ENCODE data around the gene DLEC1.

The DLEC1 gene

GRCh38 chr3:38009807-38010591 is 29.0 kb upstream of the DLEC1 start:
- Histone ChIP-seq H4K20me1 (ENCODE audit: low read depth, low read length) (no peaks in the 10 kb centered on the region), H3K36me3 (ENCODE audit: low read length) (no peaks in the 10 kb centered on the region), H3K9me3 (ENCODE audit: insufficient read depth, low read length) (no peaks in the 10 kb centered on the region), H3K9ac (ENCODE audit: low read length) (no peak overlapping the region), H2AFZ (ENCODE audit: low read depth, low read length, severe bottlenecking) (no peak overlapping the region), H3K4me3 (ENCODE audit: insufficient read depth, low read length, poor library complexity, severe bottlenecking) (no peak overlapping the region), H3K27ac (ENCODE audit: low read depth, low read length) (no peak overlapping the region), H3K4me2 (ENCODE audit: low read depth, low read length, poor library complexity, severe bottlenecking) (no peak overlapping the region), H3F3A (ENCODE audit: insufficient read depth) (no peaks in the 10 kb centered on the region), H3K79me2 (ENCODE audit: insufficient read depth, low read length) (no peaks in the 10 kb centered on the region), H3K9me2 (replicated peaks; ENCODE audit: insufficient read depth, low read length) (no peaks in the 10 kb centered on the region), H3K27me3 (ENCODE audit: low read length) (no peaks in the 10 kb centered on the region)
- TF ChIP-seq, protein P1, sequence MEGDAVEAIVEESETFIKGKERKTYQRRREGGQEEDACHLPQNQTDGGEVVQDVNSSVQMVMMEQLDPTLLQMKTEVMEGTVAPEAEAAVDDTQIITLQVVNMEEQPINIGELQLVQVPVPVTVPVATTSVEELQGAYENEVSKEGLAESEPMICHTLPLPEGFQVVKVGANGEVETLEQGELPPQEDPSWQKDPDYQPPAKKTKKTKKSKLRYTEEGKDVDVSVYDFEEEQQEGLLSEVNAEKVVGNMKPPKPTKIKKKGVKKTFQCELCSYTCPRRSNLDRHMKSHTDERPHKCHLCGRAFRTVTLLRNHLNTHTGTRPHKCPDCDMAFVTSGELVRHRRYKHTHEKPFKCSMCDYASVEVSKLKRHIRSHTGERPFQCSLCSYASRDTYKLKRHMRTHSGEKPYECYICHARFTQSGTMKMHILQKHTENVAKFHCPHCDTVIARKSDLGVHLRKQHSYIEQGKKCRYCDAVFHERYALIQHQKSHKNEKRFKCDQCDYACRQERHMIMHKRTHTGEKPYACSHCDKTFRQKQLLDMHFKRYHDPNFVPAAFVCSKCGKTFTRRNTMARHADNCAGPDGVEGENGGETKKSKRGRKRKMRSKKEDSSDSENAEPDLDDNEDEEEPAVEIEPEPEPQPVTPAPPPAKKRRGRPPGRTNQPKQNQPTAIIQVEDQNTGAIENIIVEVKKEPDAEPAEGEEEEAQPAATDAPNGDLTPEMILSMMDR (IDR thresholded peaks at IDR 0.05; ENCODE audit: insufficient read depth, low read length, poor library complexity, severe bottlenecking): no peak
- no peak for TF ChIP-seq EZH2phosphoT487 (conservative IDR thresholded peaks at IDR 0.05; ENCODE audit: low read length)

GRCh38 chr3:38011111-38011510 is 27.9 kb upstream of the DLEC1 start:
- Histone ChIP-seq H3F3A (ENCODE audit: insufficient read depth) (no peaks in the 10 kb centered on the region), H3K4me3 (ENCODE audit: insufficient read depth, low read length, poor library complexity, severe bottlenecking) (no peak overlapping the region), H3K9me2 (replicated peaks; ENCODE audit: insufficient read depth, low read length) (no peaks in the 10 kb centered on the region), H4K20me1 (ENCODE audit: low read depth, low read length) (no peaks in the 10 kb centered on the region), H3K27me3 (ENCODE audit: low read length) (no peaks in the 10 kb centered on the region), H3K79me2 (ENCODE audit: insufficient read depth, low read length) (no peaks in the 10 kb centered on the region), H2AFZ (ENCODE audit: low read depth, low read length, severe bottlenecking) (no peak overlapping the region), H3K9me3 (ENCODE audit: insufficient read depth, low read length) (no peaks in the 10 kb centered on the region), H3K27ac (ENCODE audit: low read depth, low read length) (no peak overlapping the region), H3K4me2 (ENCODE audit: low read depth, low read length, poor library complexity, severe bottlenecking) (no peak overlapping the region), H3K36me3 (ENCODE audit: low read length) (no peaks in the 10 kb centered on the region), H3K9ac (ENCODE audit: low read length) (no peak overlapping the region)
- TF ChIP-seq EZH2phosphoT487 (conservative IDR thresholded peaks at IDR 0.05; ENCODE audit: low read length): no peak
- TF ChIP-seq, protein P1 (IDR thresholded peaks at IDR 0.05; ENCODE audit: insufficient read depth, low read length, poor library complexity, severe bottlenecking): no peak

GRCh38 chr3:38015485-38015884 is 23.5 kb upstream of the DLEC1 start:
- no peak overlapping the region for H3K27ac ChIP-seq (ENCODE audit: low read depth, low read length)
- H3K9me3 ChIP-seq (ENCODE audit: insufficient read depth, low read length): no peaks in the 10 kb centered on the region

More at GRCh38 chr3:38015485-38015884, 23.5 kb upstream of the DLEC1 start:
- no peak overlapping the region for H3K4me3 ChIP-seq (ENCODE audit: insufficient read depth, low read length, poor library complexity, severe bottlenecking)
- H3K9me2 ChIP-seq (replicated peaks; ENCODE audit: insufficient read depth, low read length): no peaks in the 10 kb centered on the region
- no peaks in the 10 kb centered on the region for H4K20me1 ChIP-seq (ENCODE audit: low read depth, low read length)
- TF ChIP-seq EZH2phosphoT487 (conservative IDR thresholded peaks at IDR 0.05; ENCODE audit: low read length): no peak
- TF ChIP-seq, protein P1 (IDR thresholded peaks at IDR 0.05; ENCODE audit: insufficient read depth, low read length, poor library complexity, severe bottlenecking): no peak
- no peaks in the 10 kb centered on the region for H3K79me2 ChIP-seq (ENCODE audit: insufficient read depth, low read length)
- H3K36me3 ChIP-seq (ENCODE audit: low read length): no peaks in the 10 kb centered on the region
- H3K27me3 ChIP-seq (ENCODE audit: low read length): no peaks in the 10 kb centered on the region
- no peak overlapping the region for H2AFZ ChIP-seq (ENCODE audit: low read depth, low read length, severe bottlenecking)
- H3K4me2 ChIP-seq (ENCODE audit: low read depth, low read length, poor library complexity, severe bottlenecking): no peak overlapping the region
- H3K9ac ChIP-seq (ENCODE audit: low read length): no peak overlapping the region
- no peaks in the 10 kb centered on the region for H3F3A ChIP-seq (ENCODE audit: insufficient read depth)

Data from SU-DHL-6 (cell line).